Activated T-cell treated with anti-CD3 and anti-CD28 coated beads for 48 hours (primary cell): ENCODE results near the gene PAK1.
"Not testable (repeated sequence)": the region's sequence is repeated elsewhere in the genome, so short reads cannot be mapped to it uniquely, and the experiment has no call there.

Experiments used
- DNase-seq: peaks from one replicate; pipeline ENCODE4 v3.0.0-alpha.2; 2020; ENCODE audit warnings: low read depth

PAK1 gene

GRCh38 chr11:77401486-77402217, 72.2 kb downstream of the PAK1 start:
- DNase-seq = no peak

GRCh38 chr11:77400775-77401449, 73.0 kb downstream of the PAK1 start:
- no peak for DNase-seq

- no peak for DNase-seq
These were observed 73.6 kb downstream of the PAK1 start for GRCh38 chr11:77400271-77400670.

- DNase-seq = no peak
These were observed 76.3 kb downstream of the PAK1 start for GRCh38 chr11:77397631-77398030.

- DNase-seq = no peak
These were observed 77.0 kb downstream of the PAK1 start for GRCh38 chr11:77396911-77397310.

- DNase-seq = no peak
These were observed 77.6 kb downstream of the PAK1 start for GRCh38 chr11:77396305-77396704.

- no peak for DNase-seq
These were observed 78.3 kb downstream of the PAK1 start for GRCh38 chr11:77395460-77396173.

GRCh38 chr11:77392842-77393241, 81.1 kb downstream of the PAK1 start:
- no peak for DNase-seq

GRCh38 chr11:77387701-77388100, 86.2 kb downstream of the PAK1 start:
- DNase-seq = no peak

- DNase-seq = no peak
These were observed 87.7 kb downstream of the PAK1 start for GRCh38 chr11:77386178-77386577.

- not testable (repeated sequence) for DNase-seq
These were observed 88.6 kb downstream of the PAK1 start for GRCh38 chr11:77385255-77385771.

- no peak for DNase-seq
These were observed 89.3 kb downstream of the PAK1 start for GRCh38 chr11:77384571-77384970.

GRCh38 chr11:77383349-77383748, 90.5 kb downstream of the PAK1 start:
- DNase-seq = not testable (repeated sequence)

- no peak for DNase-seq
These were observed 91.9 kb downstream of the PAK1 start for GRCh38 chr11:77381729-77382665.

- no peak for DNase-seq
These were observed 94.0 kb downstream of the PAK1 start for GRCh38 chr11:77379934-77380333.

- DNase-seq = no peak
These were observed 94.6 kb downstream of the PAK1 start for GRCh38 chr11:77379253-77379652.

GRCh38 chr11:77377734-77378133, 96.2 kb downstream of the PAK1 start:
- no peak for DNase-seq

GRCh38 chr11:77375107-77375506, 98.8 kb downstream of the PAK1 start:
- DNase-seq = no peak

- no peak for DNase-seq
These were observed 99.3 kb downstream of the PAK1 start for GRCh38 chr11:77374611-77375031.

GRCh38 chr11:77374108-77374507, 99.8 kb downstream of the PAK1 start:
- DNase-seq = no peak

GRCh38 chr11:77372726-77373125, 101.2 kb downstream of the PAK1 start:
- no peak for DNase-seq

GRCh38 chr11:77371646-77372045, 102.2 kb downstream of the PAK1 start:
- no peak for DNase-seq
